BJ (cell line): Measurements from ENCODE around the gene EXTL2. TPM values are rescaled to one million over a fixed set of nuclear protein-coding genes. Genes with fewer than 3 reads are reported as not detected.
"Not testable (repeated sequence)": the region's sequence is repeated elsewhere in the genome, so short reads cannot be mapped to it uniquely, and the experiment has no call there.

Experiments
- CTCF ChIA-PET: fragments of 350-600 bp; formaldehyde crosslinking; extraction: SDS; loops from one replicate; lab custom pipeline; 2021; ENCODE audit warnings: antibody characterized with exemption, inconsistent platforms; lab: Yijun Ruan, JAX
- POLR2A ChIA-PET: fragments of 300-600 bp; sonication (Branson Sonifier 250); formaldehyde crosslinking; extraction: SDS; loops from one replicate; lab custom pipeline; 2021; ENCODE audit warnings: antibody characterized with exemption; lab: Charles Lee
- DNase-seq: peaks from one replicate; pipeline ENCODE4 v3.0.0-alpha.2; 2011; ENCODE audit warnings: low read depth
- H3K27me3 ChIP-seq: 2 replicates; pipeline ENCODE4 v1.6.0; 2011; ENCODE audit warnings: low read length; ENCODE audit not compliant: control insufficient read depth, insufficient read depth
- H3K36me3 ChIP-seq: 2 replicates; pipeline ENCODE4 v1.5.1; 2011; ENCODE audit warnings: low read length; ENCODE audit not compliant: control insufficient read depth, insufficient read depth
- H3K4me3 ChIP-seq: 2 replicates; pipeline ENCODE4 v1.5.1; 2011; ENCODE audit warnings: low read depth, mild to moderate bottlenecking, control low read depth, low read length
- CTCF ChIP-seq: IDR thresholded peaks from 2 replicates; pipeline ENCODE4 v1.5.1; 2011; ENCODE audit warnings: low read depth, mild to moderate bottlenecking, control low read depth, inconsistent platforms, low read length, moderate library complexity; ENCODE audit not compliant: insufficient read depth
- polyA plus RNA-seq: library from polyadenylated mRNA; depleted of rRNA; stranded (reverse); fragments of >200 nt; gene quantifications from 2 replicates; pipeline ENCODE4 v1.2.3, GENCODE V29; 2011

EXTL2 gene
- polyA plus RNA-seq, 1 experiment, result 13.7 TPM

GRCh38 chr1:100941098-100941527 lies 46.5 kb upstream of the EXTL2 start:
- no peak overlapping the region for H3K4me3 ChIP-seq
- TF ChIP-seq CTCF, result no peak
- no peak for DNase-seq
- ChIA-PET CTCF (interaction anchor here (1.2 to 1.6 kb wide), 2 partner anchors 9 to 298 kb away, joined by 3 to 7 read pairs; no protein-coding TSS in a partner anchor), POLR2A (no interaction called here)
- peaks cover 4% of the 10 kb centered on the region; the same call in 1 of the 2 replicates for H3K36me3 ChIP-seq
- H3K27me3 ChIP-seq, result no peaks in the 10 kb centered on the region

- Histone ChIP-seq H3K4me3 (no peak overlapping the region), H3K27me3 (no peaks in the 10 kb centered on the region), H3K36me3 (peaks cover 4% of the 10 kb centered on the region; the same call in 1 of the 2 replicates)
- POLR2A ChIA-PET, result no interaction called here
- CTCF ChIA-PET, result no interaction called here
- no peak for DNase-seq
- no peak for TF ChIP-seq CTCF
Observed at GRCh38 chr1:100936194-100936967, 41.7 kb upstream of the EXTL2 start.

- H3K4me3 ChIP-seq, H3K36me3 ChIP-seq, POLR2A ChIA-PET, H3K27me3 ChIP-seq, DNase-seq: not testable (repeated sequence)
- CTCF ChIA-PET, result interaction anchor here (1.1 to 2.0 kb wide), 5 partner anchors 10 to 354 kb away, joined by 3 to 10 read pairs (median 6); no protein-coding TSS in a partner anchor
Observed at GRCh38 chr1:100933555-100933954, 38.9 kb upstream of the EXTL2 start.

GRCh38 chr1:100931716-100932115 lies 37.1 kb upstream of the EXTL2 start:
- ChIA-PET POLR2A (no interaction called here), CTCF (interaction anchor here (0.8 to 2.0 kb wide), 3 partner anchors 8 to 349 kb away, joined by 3 to 6 read pairs (median 3); no protein-coding TSS in a partner anchor)
- Histone ChIP-seq H3K36me3 (no peaks in the 10 kb centered on the region), H3K4me3 (no peak overlapping the region), H3K27me3 (no peaks in the 10 kb centered on the region)
- no peak for TF ChIP-seq CTCF
- no peak for DNase-seq

- POLR2A ChIA-PET, result no interaction called here
- no peak for DNase-seq
- Histone ChIP-seq H3K36me3 (no peaks in the 10 kb centered on the region), H3K27me3 (no peaks in the 10 kb centered on the region), H3K4me3 (no peak overlapping the region)
- CTCF ChIA-PET, result no interaction called here
- no peak for TF ChIP-seq CTCF
Observed at GRCh38 chr1:100930494-100930893, 35.9 kb upstream of the EXTL2 start.
